CD8-positive, alpha-beta memory T cell (primary cell): ENCODE results near the gene DCC. TPM values are rescaled to one million over a fixed set of nuclear protein-coding genes. Genes with fewer than 3 reads are reported as not detected.

Experiments
- CTCF ChIA-PET: fragments of 350-600 bp; sonication (Branson Sonifier 250); formaldehyde crosslinking; loops from one replicate; lab custom pipeline; 2021; ENCODE audit warnings: antibody characterized with exemption; lab: Charles Lee
- POLR2A ChIA-PET: fragments of 350-600 bp; sonication (Branson Sonifier 250); formaldehyde crosslinking; loops from one replicate; lab custom pipeline; 2021; ENCODE audit warnings: antibody characterized with exemption; lab: Charles Lee
- DNase-seq, 5 donors: peaks; one replicate each; pipeline versions ENCODE4 v3.0.0 to v3.0.0-alpha.2; 2020 to 2022; ENCODE audit warnings: mixed read lengths in 1 of 5
- H3K27ac ChIP-seq: one replicate; pipeline ENCODE4 v1.7.0; 2013; ENCODE audit warnings: low read depth, mild to moderate bottlenecking, low read length, moderate library complexity
- H3K27me3 ChIP-seq: 2 replicates; pipeline ENCODE4 v1.7.0; 2013; ENCODE audit warnings: low read length, mild to moderate bottlenecking; ENCODE audit not compliant: insufficient read depth, poor library complexity, severe bottlenecking
- H3K36me3 ChIP-seq: 2 replicates; pipeline ENCODE4 v1.7.0; 2013; ENCODE audit warnings: mild to moderate bottlenecking, low read length, moderate library complexity; ENCODE audit not compliant: insufficient read depth
- H3K4me1 ChIP-seq: 2 replicates; pipeline ENCODE4 v1.7.0; 2013; ENCODE audit warnings: mild to moderate bottlenecking, low read length, moderate library complexity; ENCODE audit not compliant: insufficient read depth
- H3K4me3 ChIP-seq: 2 replicates; pipeline ENCODE4 v1.7.0; 2013; ENCODE audit warnings: mild to moderate bottlenecking, low read length
- H3K9me3 ChIP-seq: 2 replicates; pipeline ENCODE4 v1.7.0; 2013; ENCODE audit warnings: mild to moderate bottlenecking, low read length
- H3K27ac Mint-ChIP-seq, 8 donors: one replicate each; pipeline ENCODE4 v1.8.0; 2020 to 2021; ENCODE audit warnings: mixed read lengths in 8 of 8, mild to moderate bottlenecking in 6 of 8, inconsistent platforms in 3 of 8, moderate library complexity in 3 of 8
- H3K27me3 Mint-ChIP-seq, 2 donors: one replicate each; pipeline ENCODE4 v1.8.0; 2020 to 2021; ENCODE audit warnings: mixed read lengths in 2 of 2, mild to moderate bottlenecking in 1 of 2, moderate library complexity in 1 of 2
- H3K36me3 Mint-ChIP-seq, 3 donors: one replicate each; pipeline ENCODE4 v1.8.0; 2020 to 2021; ENCODE audit warnings: mixed read lengths in 3 of 3, inconsistent platforms in 1 of 3, mild to moderate bottlenecking in 1 of 3
- H3K4me1 Mint-ChIP-seq, 3 donors: one replicate each; pipeline ENCODE4 v1.8.0; 2020 to 2021; ENCODE audit warnings: mixed read lengths in 3 of 3, inconsistent platforms in 1 of 3, mild to moderate bottlenecking in 1 of 3
- H3K4me3 Mint-ChIP-seq, 7 donors: one replicate each; pipeline ENCODE4 v1.8.0; 2020 to 2021; ENCODE audit warnings: mixed read lengths in 7 of 7, mild to moderate bottlenecking in 6 of 7, moderate library complexity in 4 of 7, inconsistent platforms in 2 of 7
- H3K9me3 Mint-ChIP-seq, 5 donors: one replicate each; pipeline ENCODE4 v1.8.0; 2020 to 2022; ENCODE audit warnings: mixed read lengths in 5 of 5, mild to moderate bottlenecking in 3 of 5, moderate library complexity in 2 of 5, inconsistent platforms in 1 of 5
- polyA plus RNA-seq: library from polyadenylated mRNA; unstranded; fragments of 300-500 nt; fragmentation: Illumina TruSeq; gene quantifications from one replicate; pipeline ENCODE4 v1.2.3, GENCODE V29; 2021
- total RNA-seq, 2 experiments: library from RNA; stranded (reverse); gene quantifications; one replicate each; pipeline ENCODE4 v1.2.3, GENCODE V29; 2021

Gene DCC
- total and polyA plus RNA-seq, 3 experiments from 2014 or later: not detected

GRCh38 chr18:52523566-52523965, 183.6 kb downstream of the DCC start:
- Mint-ChIP-seq H3K4me1 (no peaks in the 10 kb centered on the region), H3K36me3 (no peaks in the 10 kb centered on the region), H3K27me3 (peaks cover 0 to 2% of the 10 kb centered on the region in 2 donors), H3K9me3 (peaks cover 0 to 5% (median 4%) of the 10 kb centered on the region in 5 donors), H3K27ac (no peak overlapping the region), H3K4me3 (no peak overlapping the region)
- H3K27ac ChIP-seq: no peak overlapping the region
- H3K4me3 ChIP-seq: no peak overlapping the region
- ChIA-PET CTCF (no interaction called here), POLR2A (no interaction called here)
- DNase-seq: no peak
- H3K9me3 ChIP-seq: no peaks in the 10 kb centered on the region
- no peaks in the 10 kb centered on the region for H3K27me3 ChIP-seq
- no peaks in the 10 kb centered on the region for H3K36me3 ChIP-seq
- no peaks in the 10 kb centered on the region for H3K4me1 ChIP-seq

DNA sequence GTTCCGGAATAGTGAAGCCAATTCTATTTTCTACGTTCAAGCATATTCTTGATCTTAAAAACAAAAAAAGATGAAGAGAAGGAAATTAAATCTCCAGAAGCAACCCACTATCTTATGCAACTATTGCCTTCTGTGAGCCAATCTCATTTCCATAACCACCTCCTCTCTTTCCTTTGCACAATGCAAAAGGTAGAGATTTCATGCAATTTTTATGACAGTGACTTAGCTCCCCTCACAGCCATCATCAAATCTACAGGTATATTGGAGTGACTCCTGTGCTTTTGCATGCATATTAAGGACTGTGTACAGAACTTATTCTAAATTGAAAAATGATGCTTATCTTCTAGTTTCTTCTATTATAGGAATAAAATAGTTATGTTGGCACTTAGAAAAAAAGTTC, 191.8 kb downstream of the DCC start:
- Histone ChIP-seq H3K27me3 (no peaks in the 10 kb centered on the region), H3K36me3 (no peaks in the 10 kb centered on the region), H3K27ac (no peak overlapping the region), H3K4me1 (no peaks in the 10 kb centered on the region), H3K9me3 (no peaks in the 10 kb centered on the region), H3K4me3 (no peak overlapping the region)
- Mint-ChIP-seq H3K27me3 (peaks cover 0 to 2% of the 10 kb centered on the region in 2 donors), H3K36me3 (no peaks in the 10 kb centered on the region), H3K4me1 (no peaks in the 10 kb centered on the region), H3K27ac (no peak overlapping the region), H3K9me3 (peaks cover 0 to 5% (median 2%) of the 10 kb centered on the region in 5 donors), H3K4me3 (no peak overlapping the region)
- CTCF ChIA-PET: no interaction called here
- POLR2A ChIA-PET: no interaction called here
- DNase-seq: no peak

- ChIA-PET POLR2A (no interaction called here), CTCF (no interaction called here)
- DNase-seq: no peak
- Histone ChIP-seq H3K36me3 (no peaks in the 10 kb centered on the region), H3K4me3 (no peak overlapping the region), H3K27ac (no peak overlapping the region), H3K27me3 (no peaks in the 10 kb centered on the region), H3K4me1 (no peaks in the 10 kb centered on the region), H3K9me3 (no peaks in the 10 kb centered on the region)
- Mint-ChIP-seq H3K27me3 (peaks cover 0 to 2% of the 10 kb centered on the region in 2 donors), H3K27ac (no peak overlapping the region), H3K36me3 (no peaks in the 10 kb centered on the region), H3K9me3 (peaks cover 2 to 3% (median 2%) of the 10 kb centered on the region in 5 donors), H3K4me3 (no peak overlapping the region), H3K4me1 (no peaks in the 10 kb centered on the region)
These were observed 196.0 kb downstream of the DCC start for GRCh38 chr18:52536039-52536438.

- CTCF ChIA-PET: no interaction called here
These were observed 197.3 kb downstream of the DCC start for GRCh38 chr18:52537261-52537660.

DNA sequence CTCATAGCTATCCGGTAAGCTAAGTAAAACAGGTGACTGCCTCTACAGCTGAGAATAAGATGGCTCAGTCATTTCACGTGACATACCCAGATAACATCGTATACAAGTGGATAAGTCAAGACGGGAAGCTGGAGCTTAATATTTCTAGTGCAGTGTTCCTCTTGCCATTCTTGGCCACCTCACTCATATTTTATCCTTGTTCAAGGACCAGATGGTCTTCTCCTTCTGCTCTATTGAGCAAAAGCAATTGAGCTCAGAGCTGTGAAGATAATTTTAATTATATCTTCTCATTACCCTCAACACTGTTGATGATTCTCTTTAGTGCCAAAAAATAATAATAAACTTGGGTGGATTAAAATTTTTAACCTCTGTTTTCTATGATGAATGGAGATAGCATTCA, 201.1 kb downstream of the DCC start:
- H3K9me3 ChIP-seq: no peaks in the 10 kb centered on the region
- POLR2A ChIA-PET: no interaction called here
- CTCF ChIA-PET: no interaction called here
- no peak for DNase-seq
- Mint-ChIP-seq H3K4me1 (no peaks in the 10 kb centered on the region), H3K27me3 (no peaks in the 10 kb centered on the region), H3K4me3 (no peak overlapping the region), H3K27ac (no peak overlapping the region), H3K36me3 (no peaks in the 10 kb centered on the region), H3K9me3 (peaks cover 2 to 7% (median 3%) of the 10 kb centered on the region in 5 donors)
- H3K27me3 ChIP-seq: no peaks in the 10 kb centered on the region
- no peak overlapping the region for H3K27ac ChIP-seq
- H3K4me3 ChIP-seq: no peak overlapping the region
- H3K4me1 ChIP-seq: no peaks in the 10 kb centered on the region
- H3K36me3 ChIP-seq: no peaks in the 10 kb centered on the region

More at GRCh38 chr18:52537261-52537660, 197.3 kb downstream of the DCC start:
- no peak overlapping the region for H3K4me3 ChIP-seq
- H3K36me3 ChIP-seq: no peaks in the 10 kb centered on the region
- POLR2A ChIA-PET: no interaction called here
- H3K9me3 ChIP-seq: no peaks in the 10 kb centered on the region
- no peak for DNase-seq
- Mint-ChIP-seq H3K9me3 (peaks cover 2 to 3% (median 2%) of the 10 kb centered on the region in 5 donors), H3K27me3 (peaks cover 0 to 2% of the 10 kb centered on the region in 2 donors), H3K36me3 (no peaks in the 10 kb centered on the region), H3K4me3 (no peak overlapping the region), H3K4me1 (no peaks in the 10 kb centered on the region), H3K27ac (no peak overlapping the region)
- H3K4me1 ChIP-seq: no peaks in the 10 kb centered on the region
- H3K27me3 ChIP-seq: no peaks in the 10 kb centered on the region
- no peak overlapping the region for H3K27ac ChIP-seq

DNA sequence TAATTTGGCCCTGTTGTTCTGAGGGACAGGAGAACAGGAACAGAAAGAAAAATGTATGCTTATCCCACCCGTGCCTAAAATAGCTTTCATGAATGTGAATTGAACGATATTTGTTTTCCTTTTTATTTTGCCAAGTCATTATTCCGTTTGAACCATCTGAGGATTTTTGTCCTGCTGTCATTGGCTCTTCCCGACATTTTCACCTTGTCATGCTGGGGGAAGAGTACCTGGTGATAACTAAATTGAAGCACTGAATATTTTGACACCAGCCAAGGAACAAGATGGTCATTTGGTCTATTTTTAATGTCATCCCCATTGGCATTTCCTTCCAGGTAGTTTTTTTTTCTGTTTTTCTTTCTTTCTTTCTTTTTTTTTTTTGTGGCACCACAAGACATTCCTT, 204.1 kb downstream of the DCC start:
- Mint-ChIP-seq H3K27ac (no peak overlapping the region), H3K4me1 (no peaks in the 10 kb centered on the region), H3K9me3 (peaks cover 2 to 10% (median 3%) of the 10 kb centered on the region in 5 donors), H3K36me3 (no peaks in the 10 kb centered on the region), H3K27me3 (no peaks in the 10 kb centered on the region), H3K4me3 (no peak overlapping the region)
- no peaks in the 10 kb centered on the region for H3K27me3 ChIP-seq
- ChIA-PET POLR2A (no interaction called here), CTCF (no interaction called here)
- no peak overlapping the region for H3K4me3 ChIP-seq
- no peak overlapping the region for H3K27ac ChIP-seq
- no peaks in the 10 kb centered on the region for H3K36me3 ChIP-seq
- H3K4me1 ChIP-seq: no peaks in the 10 kb centered on the region
- DNase-seq: no peak
- no peaks in the 10 kb centered on the region for H3K9me3 ChIP-seq

- CTCF ChIA-PET: no interaction called here
- Mint-ChIP-seq H3K27me3 (no peaks in the 10 kb centered on the region), H3K9me3 (peaks cover 0 to 8% (median 5%) of the 10 kb centered on the region in 5 donors), H3K4me3 (no peak overlapping the region), H3K36me3 (no peaks in the 10 kb centered on the region), H3K4me1 (no peaks in the 10 kb centered on the region), H3K27ac (no peak overlapping the region)
- Histone ChIP-seq H3K27ac (no peak overlapping the region), H3K4me1 (no peaks in the 10 kb centered on the region), H3K27me3 (no peaks in the 10 kb centered on the region), H3K36me3 (no peaks in the 10 kb centered on the region), H3K4me3 (no peak overlapping the region), H3K9me3 (no peaks in the 10 kb centered on the region)
- DNase-seq: no peak
- POLR2A ChIA-PET: no interaction called here
These were observed 206.8 kb downstream of the DCC start for GRCh38 chr18:52546686-52547346.

GRCh38 chr18:52553441-52553840, 213.4 kb downstream of the DCC start:
- Histone ChIP-seq H3K36me3 (no peaks in the 10 kb centered on the region), H3K4me3 (no peak overlapping the region), H3K27me3 (no peaks in the 10 kb centered on the region), H3K4me1 (no peaks in the 10 kb centered on the region), H3K9me3 (no peaks in the 10 kb centered on the region), H3K27ac (no peak overlapping the region)
- ChIA-PET POLR2A (no interaction called here), CTCF (no interaction called here)
- no peak overlapping the region for H3K4me3 Mint-ChIP-seq
- no peaks in the 10 kb centered on the region for H3K27me3 Mint-ChIP-seq
- H3K36me3 Mint-ChIP-seq: no peaks in the 10 kb centered on the region
- H3K27ac Mint-ChIP-seq: no peak overlapping the region
- H3K4me1 Mint-ChIP-seq: no peaks in the 10 kb centered on the region
- peaks cover under 1 to 5% (median 3%) of the 10 kb centered on the region in 5 donors for H3K9me3 Mint-ChIP-seq
- no peak for DNase-seq
